Endothelial cell of umbilical vein (primary cell): ENCODE data around the gene C14orf132. TPM values are rescaled to one million over a fixed set of nuclear protein-coding genes. Genes with fewer than 3 reads are reported as not detected.

Experiments used
- BruUV-seq: library from RNA; stranded (reverse); fragments of 400-500 nt; replicated peaks from 2 replicates; lab custom pipeline; 2021; lab: Mats Ljungman, UMichigan
- CTCF ChIA-PET: fragments of 300-600, 350-600 bp; sonication (Branson Sonifier 250); formaldehyde crosslinking; loops from one replicate; lab custom pipeline; 2021; ENCODE audit warnings: antibody characterized with exemption, inconsistent platforms; lab: Charles Lee
- POLR2A ChIA-PET: fragments of 300-600, 350-600 bp; sonication (Branson Sonifier 250); formaldehyde crosslinking; loops from one replicate; lab custom pipeline; 2021; ENCODE audit warnings: antibody characterized with exemption, inconsistent platforms; lab: Charles Lee
- DNase-seq: peaks from one replicate; pipeline ENCODE4 v3.0.0-alpha.2; 2011; ENCODE audit warnings: low read depth, low spot score
- FAIRE-seq: peaks from 2 replicates; lab custom pipeline; 2011; peaks lifted over from hg19 to GRCh38; lab: Jason Lieb, UNC
- H2AFZ ChIP-seq: 2 replicates; pipeline ENCODE4 v1.6.0; 2012; ENCODE audit warnings: low read depth, low read length, control low read depth, inconsistent platforms
- H3K27ac ChIP-seq: 2 replicates; pipeline ENCODE4 v1.5.1; 2011; ENCODE audit warnings: low read depth, mild to moderate bottlenecking, control low read depth, low read length, moderate library complexity; ENCODE audit not compliant: insufficient read depth
- H3K27me3 ChIP-seq, 2 experiments: 2 replicates each; pipeline versions ENCODE4 v1.6.0 to v1.6.1; 2011; ENCODE audit warnings: low read length in 2 of 2, mixed read lengths in 1 of 2; ENCODE audit not compliant: control insufficient read depth in 2 of 2, insufficient read depth in 2 of 2
- H3K36me3 ChIP-seq, 2 experiments: 2 replicates in 1 of 2; 3 replicates in 1 of 2; pipeline ENCODE4 v1.5.1; 2011; ENCODE audit warnings: low read length in 2 of 2, mild to moderate bottlenecking in 1 of 2, moderate library complexity in 1 of 2; ENCODE audit not compliant: control insufficient read depth in 2 of 2, insufficient read depth in 2 of 2; ENCODE audit errors: extremely low read depth in 1 of 2
- H3K4me1 ChIP-seq: 3 replicates; pipeline ENCODE4 v1.5.1; 2011; ENCODE audit warnings: mild to moderate bottlenecking, low read length; ENCODE audit not compliant: control insufficient read depth, insufficient read depth; ENCODE audit errors: extremely low read depth
- H3K4me2 ChIP-seq: 2 replicates; pipeline ENCODE4 v1.6.1; 2011; ENCODE audit warnings: low read length, control low read depth, mixed read lengths; ENCODE audit not compliant: insufficient read depth
- H3K4me3 ChIP-seq, 3 experiments: fragments of 200-600 bp in 1 of 3; sonication (generic), shearing (Covaris generic) in 1 of 3; replicated peaks in 1 of 3; 2 replicates each; pipeline ENCODE4 v1.5.1; 2011 to 2016; ENCODE audit warnings: control low read depth in 3 of 3, low read length in 3 of 3, mild to moderate bottlenecking in 2 of 3, inconsistent platforms in 1 of 3, low read depth in 1 of 3, moderate library complexity in 1 of 3; ENCODE audit not compliant: insufficient read depth in 1 of 3
- H3K79me2 ChIP-seq: 2 replicates; pipeline ENCODE4 v1.6.0; 2012; ENCODE audit warnings: low read length, inconsistent platforms; ENCODE audit not compliant: control insufficient read depth, insufficient read depth
- H3K9ac ChIP-seq: replicated peaks from 2 replicates; pipeline ENCODE3; 2011; ENCODE audit warnings: low read length, control low read depth; ENCODE audit not compliant: insufficient read depth; ENCODE audit errors: extremely low read depth
- H3K9me1 ChIP-seq: replicated peaks from 3 replicates; pipeline ENCODE4 v1.6.0; 2011; ENCODE audit warnings: mild to moderate bottlenecking, low read length; ENCODE audit not compliant: control insufficient read depth, insufficient read depth; ENCODE audit errors: extremely low read depth
- H3K9me3 ChIP-seq: replicated peaks from 2 replicates; pipeline ENCODE4 v1.5.1; 2012; ENCODE audit warnings: low read length, inconsistent platforms; ENCODE audit not compliant: control insufficient read depth, insufficient read depth
- H4K20me1 ChIP-seq: replicated peaks from 2 replicates; pipeline ENCODE3; 2011; ENCODE audit warnings: mild to moderate bottlenecking, low read length; ENCODE audit not compliant: control insufficient read depth, insufficient read depth; ENCODE audit errors: extremely low read depth
- CTCF ChIP-seq, 2 donors: IDR thresholded peaks; 1 replicate in 1 of 2; 2 replicates in 1 of 2; pipeline ENCODE4 v1.5.1; 2011; ENCODE audit warnings: low read length in 2 of 2, mild to moderate bottlenecking in 2 of 2, moderate library complexity in 2 of 2, control low read depth in 1 of 2, inconsistent platforms in 1 of 2, low read depth in 1 of 2; ENCODE audit not compliant: insufficient read depth in 1 of 2; ENCODE audit errors: extremely low read depth in 1 of 2
- EZH2 ChIP-seq: IDR thresholded peaks from 2 replicates; pipeline ENCODE4 v1.6.1; 2012; ENCODE audit warnings: borderline replicate concordance, low read depth, mild to moderate bottlenecking, moderate library complexity, low read length, inconsistent platforms; ENCODE audit not compliant: severe bottlenecking
- FOS ChIP-seq: IDR thresholded peaks from 2 replicates; pipeline ENCODE4 v1.6.1; 2011; ENCODE audit warnings: mild to moderate bottlenecking, low read length, moderate library complexity, borderline replicate concordance; ENCODE audit not compliant: insufficient read depth
- GATA2 ChIP-seq: IDR thresholded peaks from 2 replicates; pipeline ENCODE4 v1.7.0; 2011; ENCODE audit warnings: low read depth, mild to moderate bottlenecking, moderate library complexity, mixed read lengths, low read length; ENCODE audit not compliant: insufficient read length, insufficient read depth
- JUN ChIP-seq: IDR thresholded peaks from 2 replicates; pipeline ENCODE4 v1.6.1; 2011; ENCODE audit warnings: borderline replicate concordance, low read depth; ENCODE audit not compliant: insufficient read length, insufficient read depth
- MAX ChIP-seq: IDR thresholded peaks from 2 replicates; pipeline ENCODE4 v1.6.1; 2011; ENCODE audit not compliant: insufficient read depth, insufficient read length
- MYC ChIP-seq: IDR thresholded peaks from one replicate; pipeline ENCODE4 v1.6.1; 2011; ENCODE audit warnings: mild to moderate bottlenecking, low read depth, low read length
- POLR2A ChIP-seq: IDR thresholded peaks from 2 replicates; pipeline ENCODE4 v1.6.1; 2012; ENCODE audit warnings: low read depth, mild to moderate bottlenecking, control low read depth, low read length
- POLR2AphosphoS5 ChIP-seq: IDR thresholded peaks from 2 replicates; pipeline ENCODE4 v1.6.1; 2012; ENCODE audit warnings: low read depth, mild to moderate bottlenecking, control low read depth, low read length, moderate library complexity; ENCODE audit not compliant: insufficient read depth
- dilution Hi-C: fragments of 300-500 bp; cut with MboI; formaldehyde crosslinking; loops from one replicate; pipeline ENCODE4 v1.15.0; 2019; ENCODE audit warnings: low sequenced_read_pairs; ENCODE audit not compliant: extremely low pct_ligation_motif_present
- intact Hi-C: fragments of 100-400 bp; cut with micrococcal nuclease; formaldehyde crosslinking; loops from one replicate; pipeline ENCODE4 v1.10.0; 2022
- polyA plus RNA-seq, 4 experiments: library from polyadenylated mRNA; depleted of rRNA in 3 of 4; stranded (reverse) in 3 of 4; unstranded in 1 of 4; fragments of >200 nt; gene quantifications; 2 replicates each; pipeline versions ENCODE4 v1.2.1 to v1.2.3, GENCODE V29; 2011 to 2012; ENCODE audit warnings: missing spikeins in 1 of 4
- total RNA-seq: library from RNA; stranded (reverse); gene quantifications from 2 replicates; pipeline ENCODE4 v1.2.3, GENCODE V29; 2021

Gene C14orf132
- total and polyA plus RNA-seq, 2 donors (not counting 3 experiments of a cell fraction or from before 2014, with no cell fraction given), result 3.2 to 7.6 TPM

DNA sequence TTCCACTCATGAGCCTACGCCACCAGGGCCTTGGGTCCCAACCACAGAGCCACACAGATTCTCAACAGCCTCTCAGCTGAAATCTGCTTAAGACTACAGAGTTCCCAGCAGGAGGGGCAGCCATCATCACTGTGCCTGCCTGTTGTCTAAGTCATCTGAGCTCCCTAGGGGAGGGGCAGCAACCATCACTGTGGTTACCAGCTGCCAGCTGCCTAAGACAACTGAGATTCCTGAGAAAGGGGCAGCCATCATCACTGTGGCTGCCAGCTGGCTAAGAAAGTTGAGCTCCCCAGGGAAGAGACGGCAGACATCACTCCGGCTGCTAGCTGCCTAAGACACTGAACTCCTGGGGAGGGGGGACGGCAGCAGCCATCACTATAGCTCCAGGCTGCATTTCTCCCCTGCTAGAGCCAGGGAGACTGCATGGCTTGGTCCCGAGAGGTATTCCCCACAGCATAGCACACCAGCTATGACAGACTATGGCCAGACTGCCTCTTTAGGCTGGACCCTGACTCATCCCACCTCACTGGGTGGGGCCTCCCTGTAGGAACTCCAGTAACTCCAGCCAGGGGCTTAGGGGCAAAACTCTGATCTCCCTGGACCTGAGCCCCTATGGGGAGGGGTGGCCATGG lies 37.2 kb upstream of the C14orf132 start:
- H3K27me3 ChIP-seq, result no peaks in the 10 kb centered on the region
- no peaks in the 10 kb centered on the region for H3K9me1 ChIP-seq
- H3K9ac ChIP-seq, result no peak overlapping the region
- DNase-seq, result no peak
- TF ChIP-seq CTCF (IDR thresholded peaks at IDR 0.05; ENCODE audit: extremely low read depth in 1 of 2, insufficient read depth in 1 of 2, low read depth in 1 of 2, low read length in 2 of 2) (no peak), FOS (no peak), JUN (no peak), MAX (no peak), EZH2 (no peak), GATA2 (no peak), POLR2AphosphoS5 (no peak), POLR2A (no peak), MYC (no peak)
- H3K9me3 ChIP-seq, result no peaks in the 10 kb centered on the region
- dilution Hi-C loops (no loop called here), intact Hi-C loops (no loop called here)
- BruUV-seq, result no TSS peak
- H3K4me3 ChIP-seq, result no peak overlapping the region
- no peaks in the 10 kb centered on the region for H3K4me1 ChIP-seq
- no peak overlapping the region for H3K4me2 ChIP-seq
- ChIA-PET POLR2A (no interaction called here), CTCF (interaction anchor here (1.2 kb wide), 1 partner anchor 8 kb away, joined by 5 read pairs; no protein-coding TSS in a partner anchor)
- H2AFZ ChIP-seq, result no peak overlapping the region
- FAIRE-seq, result no peak
- no peaks in the 10 kb centered on the region for H3K79me2 ChIP-seq
- H3K36me3 ChIP-seq, result no peaks in the 10 kb centered on the region
- no peak overlapping the region for H3K27ac ChIP-seq
- H4K20me1 ChIP-seq, result no peaks in the 10 kb centered on the region
